HG03097 (cell line): Measurements from ENCODE around the gene LTBP3.

Experiments used
- ATAC-seq: cut with Tn5 transposase; IDR thresholded peaks from one replicate; pipeline ENCODE4 v1.9.1; 2021; ENCODE audit not compliant: unreplicated experiment, low FRiP score

Gene LTBP3

DNA sequence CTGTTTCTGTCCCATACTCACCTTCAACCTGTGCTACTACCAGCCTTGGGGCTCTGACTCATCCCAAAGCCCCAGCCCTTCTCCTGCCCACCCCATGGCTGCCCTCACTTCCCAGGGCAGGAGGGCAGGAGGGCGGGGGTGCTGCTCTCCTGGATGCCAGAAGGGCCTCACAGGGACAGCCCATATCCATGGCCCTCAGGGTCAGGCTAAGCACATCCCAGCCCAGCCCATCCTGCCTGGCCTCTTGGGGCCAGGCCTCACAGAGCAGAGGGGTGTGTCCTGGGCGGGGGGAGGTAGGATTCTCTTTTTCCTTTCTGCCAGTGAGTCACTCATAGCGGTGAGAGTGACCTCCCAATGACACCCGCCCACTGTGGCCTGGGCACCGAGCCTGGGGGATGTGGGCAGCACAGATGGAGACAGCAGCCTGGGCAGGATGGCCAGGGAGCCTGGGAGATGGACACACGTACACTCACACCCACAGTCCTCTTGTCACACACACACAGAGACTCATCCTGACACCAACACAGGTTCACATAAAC is 2.4 kb downstream of the LTBP3 start:
- ATAC-seq: no peak

DNA sequence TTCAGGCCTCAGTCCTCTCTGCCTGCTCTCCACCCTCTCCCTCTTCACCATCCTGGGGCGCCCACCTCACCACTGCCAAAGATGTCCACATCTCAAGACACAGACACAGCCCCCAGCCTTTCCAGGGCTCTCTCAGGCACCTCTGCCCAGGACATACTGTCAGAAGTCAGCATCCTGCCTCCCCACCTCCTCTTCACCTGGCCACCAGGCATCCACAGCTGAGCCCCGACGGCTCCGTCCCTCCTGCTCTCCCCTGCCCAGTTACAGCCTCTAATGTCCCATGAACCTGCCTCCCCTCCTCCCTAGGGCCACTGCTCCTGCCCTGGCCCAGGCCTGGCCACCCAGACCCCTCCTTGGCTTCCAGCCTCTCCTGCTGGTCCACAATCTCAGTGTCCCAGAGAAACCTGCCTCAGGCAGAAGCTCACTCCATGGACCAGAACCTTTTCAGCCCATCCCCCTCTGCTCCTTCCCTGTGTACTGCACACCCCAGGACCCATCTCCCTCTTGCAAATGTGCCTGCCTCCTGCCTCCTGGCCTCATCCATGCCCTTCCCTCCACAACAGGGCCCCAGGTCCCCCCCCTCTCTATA is 3.2 kb downstream of the LTBP3 start:
- no peak for ATAC-seq

DNA sequence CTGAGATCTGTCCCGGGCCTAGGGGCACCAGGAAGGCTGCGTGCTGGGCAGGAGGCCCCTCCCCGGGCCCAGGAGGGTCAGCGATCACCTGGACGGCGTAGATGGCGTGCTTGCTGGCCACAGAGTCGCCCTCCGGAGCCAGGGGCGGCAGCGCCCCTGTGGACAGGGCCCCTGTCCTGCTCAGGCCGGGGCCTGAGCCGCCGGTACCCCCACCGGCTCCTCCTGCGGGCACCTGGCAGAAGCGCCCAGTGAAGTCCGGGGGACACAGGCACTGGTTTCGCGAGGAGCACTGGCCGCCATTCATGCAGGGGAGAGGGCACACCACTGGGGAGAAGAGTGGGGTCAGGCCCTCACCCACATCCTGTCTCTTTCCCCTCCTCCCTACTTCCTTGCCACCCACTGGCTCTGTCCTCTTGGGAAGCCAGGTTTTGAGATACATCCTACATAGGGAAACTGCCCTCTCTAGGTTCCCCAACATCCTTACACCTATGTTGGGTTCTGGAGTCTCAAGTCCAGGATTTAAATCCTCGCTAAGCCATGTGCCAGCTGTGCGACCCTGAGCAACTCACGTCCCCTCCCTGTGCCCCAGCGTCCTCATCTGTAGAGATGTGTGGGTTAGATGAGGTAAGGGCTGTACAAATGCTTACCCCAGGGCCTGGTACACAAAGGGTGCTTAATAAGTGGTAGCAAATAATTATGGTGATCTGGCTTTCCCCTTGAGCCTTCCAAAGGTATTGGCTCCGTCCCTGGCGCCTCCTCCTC is 3.9 kb downstream of the LTBP3 start:
- no peak for ATAC-seq

DNA sequence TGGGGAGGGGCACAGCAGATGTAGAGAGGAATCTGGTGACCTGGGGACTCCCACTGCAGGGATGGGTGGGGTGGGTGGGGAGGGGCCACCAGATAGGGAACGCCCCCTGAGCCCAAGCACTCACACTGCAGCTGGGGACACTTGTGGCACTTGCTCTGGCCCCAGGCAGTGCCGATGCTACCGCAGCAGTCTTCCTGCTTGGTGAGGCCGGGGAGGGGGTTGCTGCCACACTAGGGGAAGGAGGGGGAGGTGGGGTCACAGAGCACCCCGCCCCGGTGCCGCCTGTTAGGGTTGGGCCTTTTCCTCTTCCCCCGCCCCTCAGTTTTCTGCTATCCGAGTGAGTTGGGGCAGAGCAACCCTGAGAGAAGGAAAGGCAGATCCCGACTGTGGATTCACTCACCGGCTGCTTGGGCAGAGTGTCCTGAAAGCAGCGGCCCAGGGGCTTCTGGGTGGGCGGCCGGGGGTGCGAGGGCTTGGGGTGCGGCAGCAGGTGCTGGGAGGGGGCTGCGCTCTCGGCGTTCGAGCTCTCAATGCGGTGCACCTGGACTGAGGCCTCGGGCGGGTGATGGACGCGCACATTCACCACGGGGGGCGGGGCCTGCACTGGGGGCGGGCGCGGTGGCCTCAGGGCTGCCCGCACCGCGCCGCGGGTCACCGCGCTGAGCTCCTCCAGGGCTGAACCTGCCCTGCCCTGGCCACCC is 4.7 kb downstream of the LTBP3 start:
- ATAC-seq: no peak

DNA sequence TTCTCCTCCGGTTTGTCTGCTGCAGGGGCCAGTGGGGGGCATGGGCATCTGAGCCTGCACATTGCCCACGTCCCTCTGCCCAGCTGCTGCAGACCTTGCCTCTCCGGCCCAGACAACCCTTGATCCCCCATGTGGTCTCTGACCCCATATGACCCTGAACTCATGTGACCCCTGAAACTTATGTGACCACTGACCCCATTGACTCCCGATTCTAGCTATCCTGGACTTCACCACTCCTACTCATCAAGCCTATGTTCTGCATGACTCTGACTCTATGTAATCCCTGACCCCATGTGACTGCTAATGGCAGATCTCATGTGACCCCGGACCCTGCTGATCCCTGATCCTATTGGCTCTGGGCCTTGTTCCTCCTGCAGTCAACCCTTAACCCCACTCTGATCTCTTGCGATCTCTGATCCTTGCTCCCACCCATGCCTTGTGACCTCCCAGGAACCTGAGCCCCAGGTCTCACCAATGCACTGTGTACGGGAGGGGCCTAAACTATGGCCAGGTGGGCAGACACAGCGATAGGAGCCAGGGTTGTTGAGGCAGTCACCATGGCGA is 5.7 kb downstream of the LTBP3 start:
- peak; percentile 11 for ATAC-seq

DNA sequence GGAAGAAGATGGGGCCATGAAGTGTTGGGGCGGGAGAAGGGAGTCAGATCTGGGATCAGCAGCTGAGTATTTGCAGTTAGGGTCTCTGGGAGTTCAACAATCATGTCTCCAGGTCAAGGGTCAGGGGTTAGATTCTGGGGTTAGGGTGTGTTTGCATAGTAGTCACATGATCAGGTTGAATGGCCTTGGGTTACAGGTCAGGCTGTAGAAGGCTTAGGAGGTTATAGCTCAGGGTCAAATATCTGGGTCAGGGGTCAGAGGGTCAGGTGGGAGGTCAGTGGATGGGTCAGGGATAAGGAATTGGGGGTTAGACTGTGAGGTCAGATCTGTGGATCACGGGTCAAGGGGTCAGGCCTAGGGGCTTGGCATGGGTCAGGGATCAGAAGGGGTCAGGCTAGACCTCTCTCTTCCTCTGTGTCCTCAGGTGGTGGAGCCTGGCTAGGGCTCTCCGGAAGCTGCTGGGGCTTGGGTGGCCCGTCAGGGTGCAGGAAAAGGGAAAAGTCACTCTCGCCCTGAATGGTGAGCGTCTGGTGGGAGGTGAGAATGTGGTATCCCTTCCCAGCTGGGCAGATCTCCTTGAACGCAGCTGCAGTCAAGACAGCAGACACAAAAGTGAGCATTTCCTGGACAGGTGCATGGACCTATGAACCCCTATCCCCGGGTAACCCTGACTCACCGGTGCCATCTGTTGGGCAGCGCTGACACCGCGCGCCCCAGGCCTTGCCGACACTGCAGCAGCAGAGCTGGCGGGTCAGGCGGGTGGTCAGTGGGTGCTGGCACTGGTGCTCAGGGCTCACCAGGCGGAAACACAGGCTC is 6.4 kb downstream of the LTBP3 start:
- ATAC-seq: peak; percentile 68

DNA sequence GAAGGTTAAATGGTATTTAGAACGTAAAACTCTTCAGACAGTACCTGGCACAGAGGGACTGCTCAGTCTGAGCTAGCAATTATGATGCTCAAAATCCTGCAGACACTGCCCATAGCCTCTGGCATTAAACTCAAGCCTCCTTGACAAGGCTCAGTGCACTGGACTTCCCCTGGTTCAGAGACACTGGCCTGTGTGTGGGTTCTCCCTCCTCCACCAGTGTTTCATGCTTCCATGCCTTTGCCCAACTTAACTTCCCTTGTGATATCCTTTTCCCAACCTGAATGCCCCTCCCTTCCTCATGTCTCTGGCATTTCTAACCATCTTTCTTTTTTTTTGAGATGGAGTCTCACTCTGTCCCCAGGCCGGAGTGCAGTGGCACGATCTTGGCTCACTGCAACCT is 9.1 kb downstream of the LTBP3 start:
- ATAC-seq: no peak

DNA sequence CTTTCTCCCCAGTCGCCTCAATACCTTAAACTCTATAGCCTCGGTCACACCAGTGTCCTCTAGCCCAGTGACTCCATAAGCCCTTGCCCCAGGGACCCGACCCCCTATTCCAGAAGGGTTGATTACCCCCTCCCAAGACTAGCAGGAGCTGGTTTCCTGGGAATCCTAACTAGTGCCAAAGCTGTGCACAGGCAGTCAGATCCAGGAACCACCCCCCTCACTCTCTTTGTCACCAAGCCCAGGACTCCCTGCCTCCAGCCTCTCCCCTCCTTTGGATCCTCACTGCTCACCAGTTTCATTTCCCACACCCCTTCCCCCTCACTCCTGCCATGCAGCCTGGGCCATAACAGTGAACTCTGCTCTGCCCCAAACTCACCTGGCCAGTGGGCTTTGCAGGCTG is 9.8 kb downstream of the LTBP3 start:
- ATAC-seq: no peak

DNA sequence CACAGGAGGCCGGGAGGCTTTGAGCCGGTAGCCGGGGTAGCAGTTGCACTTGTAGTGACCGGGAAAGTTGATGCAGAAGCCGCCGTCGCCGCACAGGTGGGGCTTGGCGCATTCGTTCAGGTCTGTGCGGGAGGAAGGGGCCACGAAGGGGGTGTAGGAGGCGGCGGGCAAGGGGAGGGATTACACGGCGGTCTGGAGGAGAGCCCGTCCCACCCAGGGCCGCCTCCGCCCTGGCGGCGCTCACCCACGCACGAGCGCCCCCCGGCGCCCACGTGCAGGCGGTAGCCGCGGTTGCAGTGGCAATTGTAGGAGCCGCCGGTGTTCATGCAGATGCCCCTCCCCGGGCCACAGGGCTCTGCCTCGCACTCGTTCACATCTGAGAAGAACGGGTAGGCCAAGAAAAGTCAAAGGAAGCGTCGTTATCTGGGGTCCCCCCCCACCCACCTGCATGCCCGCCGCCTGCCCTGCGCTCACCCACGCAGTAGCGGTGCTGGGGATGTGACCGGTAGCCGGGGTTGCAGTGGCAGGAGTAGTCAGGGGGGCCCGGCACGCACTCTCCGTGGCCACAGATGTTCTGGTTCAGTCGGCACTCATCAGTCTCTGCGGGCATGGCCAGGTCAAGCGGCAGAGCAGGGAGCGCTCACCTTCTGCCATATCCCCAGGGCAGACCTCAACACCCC is 10.6 kb downstream of the LTBP3 start:
- no peak for ATAC-seq

DNA sequence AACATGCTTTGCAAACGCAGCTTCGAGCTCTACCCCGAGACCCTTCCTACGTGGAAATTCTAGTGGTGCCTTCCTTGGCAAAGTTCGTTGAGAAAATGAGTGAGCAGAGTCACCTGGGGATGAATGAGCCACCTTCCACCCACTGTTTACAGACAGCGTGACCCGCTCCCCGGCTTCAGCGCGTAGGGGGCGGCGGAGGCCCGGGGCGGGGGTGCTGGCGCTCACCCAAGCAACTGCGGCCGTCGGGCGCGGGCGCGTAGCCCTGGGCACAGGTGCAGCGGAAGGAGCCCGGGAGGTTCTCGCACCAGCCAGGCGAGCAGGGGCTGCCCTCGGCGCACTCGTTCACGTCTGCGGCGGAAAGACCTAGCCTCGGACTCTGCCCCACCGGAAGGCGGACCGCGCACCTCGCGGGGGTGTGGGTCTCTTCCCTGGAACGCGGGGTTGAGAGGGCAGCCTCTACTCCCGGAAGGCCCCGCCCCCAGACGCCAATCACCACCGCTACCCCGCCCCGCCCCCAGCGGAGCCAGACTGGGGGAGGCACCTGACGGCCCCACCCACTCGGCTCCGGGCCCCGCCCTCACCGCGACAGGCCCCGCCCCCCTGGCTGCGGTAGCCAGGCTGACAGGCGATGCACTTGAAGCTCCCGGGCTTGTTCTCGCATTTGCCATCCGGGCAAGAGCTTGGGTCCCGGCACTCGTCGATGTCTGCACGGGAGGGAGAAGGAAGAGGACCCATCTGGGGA is 11.8 kb downstream of the LTBP3 start:
- peak; percentile 66 for ATAC-seq

DNA sequence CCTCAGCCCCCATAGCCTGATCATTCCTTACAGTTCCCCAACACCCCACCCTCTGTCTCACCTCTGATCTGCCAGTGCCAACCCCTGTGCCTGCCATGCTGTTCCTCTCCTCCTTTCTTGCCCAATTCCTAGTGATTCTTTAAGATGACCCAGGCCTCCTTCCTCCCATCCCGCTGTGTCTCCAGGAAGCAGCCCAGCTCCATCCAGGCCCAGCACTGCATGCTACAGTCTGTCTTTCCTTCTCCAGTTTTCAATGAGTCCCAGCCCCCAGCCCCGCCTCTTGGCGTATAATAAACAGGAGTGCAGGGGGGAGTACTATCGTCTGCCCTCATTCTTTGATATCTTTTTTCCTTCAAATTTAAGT is 12.3 kb downstream of the LTBP3 start:
- no peak for ATAC-seq

DNA sequence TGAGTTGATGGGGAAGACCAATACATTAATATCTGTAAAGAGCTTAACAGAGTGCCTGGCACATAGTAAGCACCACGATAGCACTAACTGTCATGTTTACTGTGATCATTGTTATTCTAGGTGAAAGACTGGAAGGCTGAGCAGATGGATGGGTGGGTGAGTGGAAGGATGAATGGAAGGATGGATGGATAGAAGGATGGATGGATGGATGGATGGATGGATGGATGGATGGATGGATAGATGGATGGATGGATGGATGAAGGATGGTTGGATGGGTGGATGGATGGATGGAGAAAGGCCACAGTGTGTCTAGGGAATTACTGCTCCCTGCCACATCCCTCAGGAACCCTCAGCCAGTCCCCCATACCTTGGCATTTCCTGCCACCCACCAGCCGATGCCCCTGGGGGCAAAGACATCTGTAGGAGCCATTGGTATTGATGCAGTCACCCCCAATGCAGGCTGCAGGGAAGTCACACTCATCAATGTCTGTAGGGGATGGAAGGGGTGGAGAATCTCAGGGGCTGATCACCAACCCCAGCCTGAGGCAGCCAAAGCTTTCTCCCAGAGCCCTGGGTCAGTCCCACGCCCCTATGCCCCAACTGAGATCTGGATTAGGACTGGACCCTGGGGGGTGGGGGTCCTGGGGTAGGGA is 15.3 kb downstream of the LTBP3 start:
- ATAC-seq: no peak

DNA sequence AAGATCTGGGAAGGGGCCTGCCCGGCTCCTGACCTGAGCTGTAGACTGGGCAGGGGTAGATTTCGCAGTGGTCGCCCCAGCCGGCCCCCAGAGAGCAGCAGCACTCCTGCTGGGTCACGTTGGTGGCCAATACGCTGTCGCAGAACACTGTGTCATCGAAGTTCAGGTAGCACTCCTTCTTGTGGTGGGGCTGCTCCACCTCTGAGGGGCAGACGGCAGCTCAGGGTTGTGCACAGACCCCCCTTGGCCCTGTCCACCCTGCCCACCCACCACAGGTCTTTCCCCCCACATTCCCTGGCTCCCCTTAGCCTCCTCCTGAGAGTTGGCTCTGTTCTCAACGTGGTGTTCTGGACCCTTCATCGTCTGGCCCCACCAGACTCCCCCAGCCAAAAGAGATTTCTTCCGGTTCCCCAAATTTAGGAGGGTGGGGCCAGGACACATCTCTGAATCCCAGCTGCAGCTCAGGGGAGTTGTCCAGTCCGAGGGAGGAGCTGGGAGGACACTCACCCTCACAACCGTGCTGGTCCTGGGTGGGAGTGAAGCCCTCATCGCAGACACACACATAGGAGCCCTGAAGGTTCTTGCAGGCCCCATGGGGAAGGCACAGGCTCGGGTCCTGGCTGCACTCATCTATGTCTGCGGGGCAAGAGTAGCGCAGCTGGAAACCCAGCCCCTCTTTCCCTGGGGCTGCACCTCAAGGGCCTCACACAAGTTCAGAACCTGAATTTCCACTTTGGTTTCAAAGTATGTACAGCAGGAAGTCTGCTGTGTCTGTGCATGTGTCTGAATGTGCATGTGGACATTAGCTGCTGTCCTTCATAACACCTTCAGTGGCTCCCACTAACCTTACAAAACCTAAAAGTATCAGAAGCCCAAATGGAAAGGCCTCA is 16.8 kb downstream of the LTBP3 start:
- no peak for ATAC-seq

DNA sequence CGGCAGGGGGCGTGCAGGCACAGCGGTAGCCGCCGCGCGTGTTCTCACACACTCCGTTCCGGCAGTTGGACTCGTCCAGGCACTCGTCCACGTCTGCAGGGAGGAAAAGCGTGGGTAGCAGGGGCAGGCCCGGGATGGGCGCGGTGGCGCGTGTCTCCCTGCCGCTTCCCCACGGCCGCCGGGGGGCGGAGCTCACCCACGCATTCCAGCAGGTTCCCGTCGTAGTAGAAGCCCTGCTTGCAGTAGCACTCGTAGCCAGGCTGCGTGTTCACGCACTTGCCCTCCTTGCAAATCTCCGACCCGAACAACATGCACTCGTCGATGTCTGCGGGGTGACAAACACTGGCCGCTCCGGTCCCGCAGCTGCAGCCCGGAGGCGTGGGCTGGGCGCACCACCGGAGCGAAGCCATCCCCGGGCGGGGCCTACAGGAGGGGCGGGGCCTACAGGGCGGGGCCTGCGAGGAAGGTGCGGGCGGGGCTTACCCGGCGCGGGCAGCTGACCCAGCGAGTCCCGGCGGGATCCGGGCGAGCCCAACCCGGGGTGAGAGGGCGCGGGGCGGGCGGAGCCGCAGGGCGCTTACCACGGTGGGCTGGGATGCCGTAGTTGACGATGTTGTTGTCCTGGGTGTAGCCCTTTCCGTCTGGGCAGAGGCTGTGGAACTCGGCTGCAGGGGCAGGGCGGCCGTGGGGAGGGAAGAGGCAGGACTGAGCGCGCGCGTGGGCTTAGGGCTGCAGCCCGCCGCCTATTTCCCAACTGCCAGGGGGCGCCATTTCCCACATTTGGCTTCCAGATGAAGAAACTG is 17.7 kb downstream of the LTBP3 start:
- peak; percentile 48 for ATAC-seq

DNA sequence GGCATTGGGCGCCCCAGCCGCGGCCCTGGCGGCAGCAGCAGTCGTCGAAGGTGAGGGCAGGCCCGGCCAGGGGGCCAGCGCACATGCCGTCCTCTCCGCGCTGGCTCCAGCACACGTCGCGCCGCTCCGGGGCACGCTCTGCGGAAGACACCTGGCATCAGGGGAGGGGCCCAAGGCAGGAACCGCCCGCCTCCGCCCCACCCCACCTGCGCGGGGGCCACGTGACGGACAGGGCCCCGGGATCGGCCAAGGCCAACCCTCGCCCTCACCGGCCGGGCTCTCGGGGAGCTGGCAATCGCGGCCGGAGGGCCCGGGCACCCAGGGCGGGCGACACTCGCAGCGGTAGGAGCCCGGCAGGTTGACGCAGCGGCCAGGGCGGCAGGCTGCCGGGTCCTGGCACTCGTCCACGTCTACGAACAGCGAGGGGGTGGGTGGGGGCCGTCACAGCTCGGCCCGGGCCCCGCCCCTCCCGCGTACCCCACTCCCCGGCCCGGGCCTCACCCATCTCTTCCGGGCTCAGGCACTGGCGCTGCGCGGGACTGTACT is 18.3 kb downstream of the LTBP3 start:
- peak; percentile 42 for ATAC-seq

DNA sequence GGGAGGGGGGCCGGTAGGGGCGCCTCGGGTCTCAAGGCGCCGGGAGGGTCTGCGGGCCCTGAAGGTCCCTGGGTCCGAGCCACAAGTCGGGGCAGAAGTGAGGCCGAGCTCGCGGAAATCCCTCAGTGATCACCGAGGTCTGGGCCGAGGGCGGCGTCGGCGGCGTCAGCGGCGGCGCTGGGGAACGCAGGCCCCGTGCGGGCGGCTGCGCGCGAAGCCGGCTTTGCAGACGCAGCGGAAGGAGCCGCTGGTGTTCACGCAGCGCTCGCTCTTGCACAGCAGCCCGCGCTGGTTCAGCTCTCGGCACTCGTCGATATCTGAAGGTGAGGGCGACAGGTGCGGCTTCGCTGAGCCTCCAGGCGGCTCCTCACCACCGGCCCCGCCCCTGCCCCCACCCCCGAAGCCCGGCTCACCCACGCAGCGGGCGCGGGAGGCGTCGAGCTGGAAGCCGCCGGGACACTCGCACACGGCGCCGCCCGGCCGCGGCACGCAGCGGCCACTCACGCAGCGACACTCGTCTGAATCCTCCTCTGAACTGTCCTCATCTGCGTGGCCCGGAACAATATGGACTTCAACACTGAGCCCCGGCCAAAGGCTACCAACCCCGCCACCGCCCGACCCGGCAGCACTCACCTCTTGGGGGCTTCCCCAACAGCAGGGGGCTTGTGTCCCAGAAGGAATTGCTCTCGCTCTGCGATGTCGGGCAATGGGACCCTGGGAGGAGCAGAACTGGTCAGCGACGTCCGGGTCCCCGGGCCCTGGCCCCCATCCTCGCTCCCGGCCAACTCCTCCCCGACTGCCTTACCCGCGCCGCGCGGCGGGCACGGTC is 19.0 kb downstream of the LTBP3 start:
- ATAC-seq: no peak
